Measurements from ENCODE around the gene KIF6.
A peak's percentile ranks its signal among the peaks of the same experiment; 100 is the strongest.

KIF6 gene

GRCh38 chr6:39441301-39441700 is 283.9 kb downstream of the KIF6 start:
- no peak for DNase-seq

GRCh38 chr6:39440039-39440426 is 285.2 kb downstream of the KIF6 start:
- no peak for DNase-seq

GRCh38 chr6:39439342-39440038 is 285.7 kb downstream of the KIF6 start:
- DNase-seq: no peak

GRCh38 chr6:39433630-39434029 is 291.6 kb downstream of the KIF6 start:
- DNase-seq: no peak

GRCh38 chr6:39432330-39433025 is 292.7 kb downstream of the KIF6 start:
- DNase-seq: no peak

- DNase-seq: peak; percentile 97
These were observed 294.2 kb downstream of the KIF6 start for GRCh38 chr6:39430871-39431523.

- no peak for DNase-seq
These were observed 294.8 kb downstream of the KIF6 start for GRCh38 chr6:39430446-39430845.

GRCh38 chr6:39428816-39429215 is 296.4 kb downstream of the KIF6 start:
- DNase-seq: no peak

- no peak for DNase-seq
These were observed 297.1 kb downstream of the KIF6 start for GRCh38 chr6:39428152-39428551.

GRCh38 chr6:39426073-39426456 is 299.1 kb downstream of the KIF6 start:
- DNase-seq: no peak

- DNase-seq: no peak
These were observed 299.7 kb downstream of the KIF6 start for GRCh38 chr6:39425346-39426072.

- DNase-seq: no peak
These were observed 300.4 kb downstream of the KIF6 start for GRCh38 chr6:39424831-39425230.

- DNase-seq: no peak
These were observed 303.0 kb downstream of the KIF6 start for GRCh38 chr6:39422238-39422637.

- no peak for DNase-seq
These were observed 303.6 kb downstream of the KIF6 start for GRCh38 chr6:39421383-39422225.

- DNase-seq: no peak
These were observed 304.6 kb downstream of the KIF6 start for GRCh38 chr6:39420300-39421265.

- DNase-seq: no peak
These were observed 305.6 kb downstream of the KIF6 start for GRCh38 chr6:39419607-39420006.

GRCh38 chr6:39417440-39417839 is 307.8 kb downstream of the KIF6 start:
- no peak for DNase-seq

GRCh38 chr6:39416728-39417127 is 308.5 kb downstream of the KIF6 start:
- peak; percentile 99 for DNase-seq

- peak; percentile 83 for DNase-seq
These were observed 309.2 kb downstream of the KIF6 start for GRCh38 chr6:39416026-39416425.

GRCh38 chr6:39415482-39415881 is 309.7 kb downstream of the KIF6 start:
- DNase-seq: no peak

- no peak for DNase-seq
These were observed 313.7 kb downstream of the KIF6 start for GRCh38 chr6:39411465-39411864.

All from islet precursor cell (in vitro differentiated cells).